ENCODE results near the gene YJU2.
"Not testable (repeated sequence)": the region's sequence is repeated elsewhere in the genome, so short reads cannot be mapped to it uniquely, and the experiment has no call there.

Gene YJU2

GRCh38 chr19:4246767-4247593, at the start of gene YJU2:
Gene YJU2 (plus strand): TSS chr19:4247080. CDS start chr19:4247147, 67 bp downstream.
- peak; percentile 90 to 99 (median 96) for DNase-seq (ENCODE audit: low read depth in 3 of 3)

GRCh38 chr19:4197228-4197624, 49.7 kb upstream of the YJU2 start:
- no peak for DNase-seq (ENCODE audit: low read depth in 3 of 3)

DNA sequence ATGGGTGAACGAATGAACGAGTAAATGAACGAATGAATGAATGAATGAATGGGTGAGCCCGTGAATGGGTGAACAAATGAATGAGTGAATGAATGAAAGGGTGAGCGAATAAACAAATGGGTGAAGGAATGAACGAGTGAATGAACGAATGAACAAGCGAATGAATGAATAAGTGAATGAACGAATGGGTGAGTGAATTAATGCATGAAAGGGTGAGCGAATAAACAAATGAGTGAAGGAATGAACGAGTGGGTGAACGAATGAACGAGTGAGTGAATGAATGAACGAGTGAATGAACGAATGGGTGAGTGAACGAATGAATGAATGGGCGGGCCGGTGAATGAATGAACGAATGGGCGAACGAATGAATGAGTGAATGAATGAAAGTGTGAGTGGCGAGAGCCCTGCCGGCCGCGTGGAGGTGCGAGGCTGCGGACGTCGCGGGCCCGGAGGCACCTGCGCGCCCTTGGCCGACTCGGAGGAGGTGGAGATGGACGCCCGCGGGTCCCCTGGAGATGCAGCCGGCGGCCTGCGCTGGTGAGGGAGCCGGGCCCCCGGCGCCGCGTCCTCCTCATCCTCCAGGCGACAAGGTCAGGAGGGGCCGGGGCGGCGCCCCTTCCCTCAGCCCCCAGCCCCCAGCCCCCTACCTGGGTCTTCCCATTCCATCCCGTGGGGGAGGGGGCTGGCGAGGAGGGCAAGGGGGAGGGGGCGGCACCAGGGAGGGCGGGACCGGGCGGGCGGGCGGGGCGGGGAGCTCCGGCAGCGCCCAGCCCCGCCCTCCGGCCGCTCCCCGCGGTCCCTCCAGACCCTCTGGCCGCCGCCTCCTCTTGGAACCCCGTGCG, 49.0 kb upstream of the YJU2 start:
- no peak for DNase-seq (ENCODE audit: low read depth in 3 of 3)

DNA sequence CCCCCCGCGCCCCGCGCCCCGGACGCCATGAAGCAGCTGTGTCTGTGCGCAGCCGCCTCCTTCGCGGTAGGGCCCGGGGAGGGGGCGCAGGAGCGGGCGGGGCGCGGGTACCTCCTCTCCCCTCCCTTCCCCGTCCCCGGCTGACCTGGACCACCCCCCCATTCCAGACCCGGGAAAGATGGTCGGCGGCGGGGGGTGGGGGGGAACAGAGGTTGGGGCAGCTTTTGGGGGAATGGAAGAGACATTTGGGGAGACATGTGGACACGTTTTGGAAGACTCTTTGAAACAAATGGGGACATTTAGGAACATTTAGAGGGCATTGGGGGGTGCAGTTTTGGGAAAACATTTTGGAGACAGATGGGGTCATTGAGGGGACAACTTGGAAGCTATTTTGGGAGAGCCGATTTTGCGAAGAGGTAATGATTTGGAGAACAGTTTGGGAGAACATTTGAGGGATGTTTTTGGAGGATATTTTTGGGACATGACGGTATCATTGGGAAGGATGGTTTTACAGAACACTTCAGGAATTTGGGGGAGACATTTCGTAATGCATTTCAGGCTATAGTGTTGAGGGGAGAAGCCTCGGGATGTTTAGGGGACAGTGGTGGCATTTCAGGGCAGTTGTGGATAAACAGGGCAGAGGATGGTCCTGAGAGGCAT, 48.3 kb upstream of the YJU2 start:
- DNase-seq (ENCODE audit: low read depth in 3 of 3) = no peak

DNA sequence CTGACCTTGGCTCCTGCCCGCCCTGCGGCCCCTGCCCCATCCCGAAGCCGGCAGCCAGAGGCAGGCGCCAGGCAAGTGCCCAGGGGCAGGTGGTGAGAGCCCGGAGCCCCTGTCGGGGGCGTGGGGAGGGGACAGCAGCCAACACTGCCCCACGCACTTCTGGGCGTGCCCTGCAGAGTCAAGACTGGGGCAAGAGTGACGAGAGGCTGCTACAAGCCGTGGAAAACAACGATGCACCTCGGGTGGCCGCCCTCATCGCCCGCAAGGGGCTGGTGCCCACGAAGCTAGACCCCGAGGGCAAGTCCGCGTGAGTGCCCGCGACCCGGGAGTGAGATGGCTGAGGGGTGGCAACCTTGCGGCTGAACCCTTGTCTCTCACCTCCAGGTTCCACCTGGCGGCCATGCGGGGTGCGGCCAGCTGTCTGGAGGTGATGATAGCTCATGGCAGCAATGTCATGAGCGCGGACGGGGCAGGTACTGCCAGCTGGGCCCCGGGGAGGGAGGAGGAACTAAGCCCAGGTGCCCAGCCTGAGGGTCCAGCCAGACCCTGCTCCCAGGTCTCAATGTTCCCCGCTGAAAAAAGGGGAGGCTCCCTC, 47.1 kb upstream of the YJU2 start:
- DNase-seq (ENCODE audit: low read depth in 3 of 3) = no peak

GRCh38 chr19:4200940-4201542, 45.8 kb upstream of the YJU2 start:
- DNase-seq (ENCODE audit: low read depth in 3 of 3) = no peak

DNA sequence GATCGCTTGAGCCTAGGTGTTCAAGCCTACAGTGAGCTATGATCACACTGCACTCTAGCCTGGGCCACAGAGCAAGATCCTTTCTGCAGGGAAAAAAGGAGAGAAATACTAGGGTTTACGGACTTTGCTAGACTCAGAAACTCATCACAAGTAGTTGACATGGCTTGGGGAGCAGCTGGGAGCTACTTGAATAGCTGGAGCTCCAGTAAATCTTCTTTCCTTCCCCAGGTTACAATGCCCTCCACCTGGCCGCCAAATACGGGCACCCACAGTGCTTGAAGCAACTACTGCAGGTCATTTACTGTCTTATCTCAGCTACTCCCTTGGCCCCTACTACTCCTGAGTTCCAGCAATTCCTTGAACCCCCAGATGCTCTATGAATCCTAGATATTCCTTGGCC, 45.1 kb upstream of the YJU2 start:
- DNase-seq (ENCODE audit: low read depth in 3 of 3) = no peak

DNA sequence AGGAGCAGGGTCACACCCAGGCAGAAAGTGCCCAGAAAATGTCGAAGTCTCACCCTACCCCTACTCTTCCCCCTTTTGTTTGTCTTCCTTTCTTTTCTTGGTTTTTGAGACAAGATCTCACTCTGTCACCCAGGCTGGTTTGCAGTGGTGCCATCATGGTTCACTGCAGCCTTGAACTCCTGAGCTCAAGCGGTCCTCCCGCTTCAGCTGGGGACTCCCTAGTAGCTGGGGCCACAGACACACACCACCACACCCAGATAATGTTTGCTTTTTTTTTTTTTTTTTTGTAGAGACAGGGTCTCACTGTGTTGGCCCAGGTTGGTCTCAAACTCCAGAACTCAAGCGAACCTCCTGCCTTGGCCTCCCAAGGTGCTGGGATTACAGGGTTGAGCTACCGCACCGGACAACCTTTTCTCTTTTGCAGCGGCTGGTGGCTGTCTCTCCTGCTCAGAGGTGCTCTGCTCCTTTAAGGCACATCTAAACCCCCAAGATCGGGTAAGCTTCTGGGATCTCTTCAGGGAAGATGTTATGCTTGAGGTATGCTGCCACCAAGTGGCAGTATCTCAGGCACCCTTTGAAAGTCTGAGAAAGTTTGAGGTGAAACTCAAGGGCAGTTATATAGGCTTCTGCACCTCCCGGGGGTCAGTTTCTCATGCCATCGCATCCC, 39.9 kb upstream of the YJU2 start:
- DNase-seq (ENCODE audit: low read depth in 3 of 3) = no peak

- no peak for DNase-seq (ENCODE audit: low read depth in 3 of 3)
Observed at GRCh38 chr19:4208385-4209094, 38.3 kb upstream of the YJU2 start.

DNA sequence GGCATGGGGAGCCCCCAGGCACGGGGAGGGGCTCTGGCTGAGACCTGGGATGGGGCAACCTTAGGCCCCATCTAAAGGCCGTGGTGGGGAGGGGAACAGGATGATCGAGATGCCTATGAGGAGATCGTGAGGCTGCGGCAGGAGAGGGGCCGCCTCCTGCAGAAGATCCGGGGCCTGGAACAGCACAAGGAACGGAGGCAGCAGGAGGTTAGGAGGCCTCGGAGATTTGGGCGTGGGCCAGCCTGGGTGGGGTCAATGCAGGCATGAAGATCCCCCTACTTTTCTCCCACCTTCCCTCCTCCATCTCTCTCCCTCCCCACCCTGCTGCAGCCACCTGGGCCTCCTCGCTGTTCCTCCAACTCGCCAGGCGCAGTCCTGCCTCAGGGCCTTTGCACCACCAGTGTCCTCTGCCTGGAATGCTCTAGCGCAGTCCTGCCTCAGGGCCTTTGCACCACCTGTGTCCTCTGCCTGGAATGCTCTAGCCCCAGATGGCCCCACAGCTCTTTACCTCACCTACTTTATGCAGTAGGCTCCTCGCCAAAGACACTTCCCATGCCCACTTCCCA, 36.6 kb upstream of the YJU2 start:
- DNase-seq (ENCODE audit: low read depth in 3 of 3) = no peak

GRCh38 chr19:4213116-4213515, 33.8 kb upstream of the YJU2 start:
- DNase-seq (ENCODE audit: low read depth in 3 of 3) = no peak

DNA sequence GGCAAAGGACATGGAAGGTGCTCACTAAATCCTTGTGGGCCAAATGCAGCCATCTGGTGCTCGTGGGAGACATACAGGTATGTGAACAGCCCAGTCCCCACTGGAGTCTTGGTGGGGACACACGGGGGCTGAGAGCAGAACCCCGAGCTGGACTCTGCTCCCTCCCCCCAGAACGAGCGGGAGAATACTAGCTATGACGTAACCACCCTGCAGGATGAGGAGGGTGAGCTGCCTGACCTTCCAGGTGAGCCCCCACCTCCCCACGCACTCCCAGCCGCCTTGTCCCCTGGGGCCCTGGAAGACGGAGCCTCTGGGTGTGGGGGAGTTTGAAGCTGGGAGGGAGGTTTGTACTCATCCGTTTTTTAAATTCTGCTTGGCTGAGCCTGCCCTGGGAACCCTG, 31.1 kb upstream of the YJU2 start:
- no peak for DNase-seq (ENCODE audit: low read depth in 3 of 3)

- DNase-seq (ENCODE audit: low read depth in 3 of 3) = no peak
Observed at GRCh38 chr19:4216846-4217245, 30.0 kb upstream of the YJU2 start.

GRCh38 chr19:4217429-4218264, 29.2 kb upstream of the YJU2 start:
- no peak for DNase-seq (ENCODE audit: low read depth in 3 of 3)

DNA sequence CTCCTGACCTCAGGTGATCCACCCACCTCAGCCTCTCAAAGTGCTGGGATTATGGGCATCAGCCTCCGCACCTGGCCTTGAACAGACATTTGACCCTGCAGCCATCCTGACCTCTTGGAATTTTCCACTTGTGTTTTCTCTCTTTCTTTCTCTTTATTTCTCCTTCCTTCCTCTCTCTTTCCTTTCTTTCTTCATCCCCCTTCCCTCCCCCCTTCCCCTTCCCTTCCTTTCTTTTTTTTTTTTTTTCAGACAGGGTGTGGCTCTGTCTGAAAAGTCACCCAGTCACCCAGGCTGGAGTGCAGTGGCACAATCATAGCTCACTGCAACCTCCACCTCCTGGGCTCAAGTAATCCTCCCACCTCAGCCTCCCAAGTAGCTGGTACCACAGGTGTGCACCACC, 28.4 kb upstream of the YJU2 start:
- DNase-seq (ENCODE audit: low read depth in 3 of 3) = not testable (repeated sequence)

- DNase-seq (ENCODE audit: low read depth in 3 of 3) = no peak
Observed at GRCh38 chr19:4220188-4220587, 26.7 kb upstream of the YJU2 start.

- DNase-seq (ENCODE audit: low read depth in 3 of 3) = no peak
Observed at GRCh38 chr19:4224470-4224869, 22.4 kb upstream of the YJU2 start.

DNA sequence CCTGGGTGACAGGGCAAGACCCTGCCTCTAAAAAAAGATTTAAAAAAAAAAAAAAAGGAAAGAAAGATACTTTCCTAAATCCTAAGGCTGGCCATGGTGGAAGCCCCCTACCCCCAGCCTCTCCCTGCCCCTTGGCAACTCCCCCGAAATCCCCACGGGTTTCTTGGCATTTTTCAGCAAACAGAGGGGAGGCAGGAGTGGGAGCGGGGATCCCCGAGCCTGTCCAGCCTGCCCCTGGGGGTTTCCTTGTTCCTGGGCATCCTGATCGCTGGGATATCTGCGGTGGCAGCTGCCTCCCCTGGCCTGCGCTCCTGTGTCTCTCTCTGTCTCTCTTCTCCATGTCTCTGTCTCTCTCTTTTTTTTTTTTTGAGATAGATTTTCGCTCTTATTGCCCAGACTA, 21.0 kb upstream of the YJU2 start:
- no peak for DNase-seq (ENCODE audit: low read depth in 3 of 3)

DNA sequence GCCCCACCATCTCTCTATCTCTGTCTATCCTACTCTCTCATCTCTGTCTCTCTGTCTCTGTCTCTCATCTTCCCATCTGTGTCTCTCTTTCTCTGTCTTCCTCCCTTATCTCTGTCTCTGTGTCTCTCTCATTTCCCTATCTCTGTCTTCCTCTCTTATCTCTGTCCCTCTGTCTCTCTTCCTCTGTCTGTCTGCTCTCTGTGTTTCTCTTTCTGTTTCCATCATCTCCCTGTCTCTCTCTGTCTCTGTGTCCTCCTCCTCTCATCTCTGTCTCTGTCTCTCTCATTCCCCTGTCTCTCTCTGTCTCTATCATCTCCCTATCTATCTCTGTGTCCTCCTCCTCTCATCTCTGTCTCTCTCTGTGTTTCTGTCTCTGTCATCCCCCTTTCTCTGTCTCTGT, 19.1 kb upstream of the YJU2 start:
- DNase-seq (ENCODE audit: low read depth in 3 of 3) = no peak

Measured in stimulated activated CD4-positive, alpha-beta T cell treated with anti-CD3 and anti-CD28 coated beads, TNF-alpha, amount 100 ng/mL, for 4 hours (primary cell).